ENCODE measurements around the gene C1RL.

- TF ChIP-seq EZH2 (IDR thresholded peaks at IDR 0.05; ENCODE audit: low read length, unreplicated experiment) (no peak), CTCF (conservative IDR thresholded peaks at IDR 0.05; ENCODE audit: low read depth, low read length) (no peak)
These were observed 16.0 kb downstream of the C1RL start for GRCh38 chr12:7092986-7093460.

Data from PC-3 (cell line).